ENCODE data around the gene MAP7.

MAP7 gene

DNA sequence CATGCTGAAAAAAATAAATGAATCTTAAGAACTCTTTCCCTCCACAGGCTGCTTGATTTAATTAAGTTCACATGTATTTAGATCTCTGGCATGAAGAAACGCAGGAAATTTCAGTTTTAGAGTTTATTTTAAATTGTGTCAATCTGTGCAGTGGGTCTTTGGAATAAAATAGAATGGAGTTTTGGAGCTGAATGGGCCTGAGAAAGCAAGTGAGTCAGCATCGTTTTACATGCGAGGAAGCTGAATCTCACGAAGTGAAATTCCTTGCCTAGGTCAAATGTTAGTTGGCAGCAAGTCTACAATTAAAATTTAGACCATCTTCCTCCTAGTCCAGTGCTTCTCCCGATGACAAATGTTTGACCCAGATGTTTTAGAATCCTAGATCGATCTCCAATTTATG, 22.4 kb downstream of the MAP7 start:
- H3K4me3 ChIP-seq (ENCODE audit: low read depth, low read length), result no peak overlapping the region
- no peaks in the 10 kb centered on the region for H3K36me3 ChIP-seq (replicated peaks)
- in situ Hi-C loops (cut with HindIII; ENCODE audit: low pct_ligation_motif_present, low sequenced_read_pairs), result no loop called here
- H3K27me3 ChIP-seq (replicated peaks), result no peaks in the 10 kb centered on the region
- TF ChIP-seq CTCF (IDR thresholded peaks at IDR 0.05; ENCODE audit: low read depth, low read length, missing control alignments), result no peak
- no peak overlapping the region for H3K27ac ChIP-seq
- no peak for DNase-seq

DNA sequence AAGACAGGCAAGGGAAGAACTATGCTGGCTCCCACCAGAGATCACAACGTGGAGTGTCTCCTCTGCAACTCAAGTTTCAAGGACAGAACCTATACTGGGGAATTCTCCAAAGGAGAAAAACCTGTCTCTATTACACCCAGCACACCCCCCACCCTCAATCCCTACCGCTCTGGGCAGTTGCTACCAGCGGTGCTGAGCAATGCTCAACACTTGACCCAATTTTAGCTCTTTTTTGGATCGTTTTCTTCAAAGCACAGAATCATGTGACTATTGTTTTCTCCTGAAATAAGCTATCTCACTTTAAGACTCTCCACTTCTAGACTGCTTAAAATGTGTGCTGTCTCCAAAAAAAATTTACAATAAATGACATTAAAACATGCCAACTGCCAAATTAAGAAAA, 23.3 kb downstream of the MAP7 start:
- Histone ChIP-seq H3K4me3 (ENCODE audit: low read depth, low read length) (no peak overlapping the region), H3K27ac (no peak overlapping the region), H3K36me3 (replicated peaks) (no peaks in the 10 kb centered on the region), H3K27me3 (replicated peaks) (no peaks in the 10 kb centered on the region)
- in situ Hi-C loops (cut with HindIII; ENCODE audit: low pct_ligation_motif_present, low sequenced_read_pairs), result no loop called here
- no peak for TF ChIP-seq CTCF (IDR thresholded peaks at IDR 0.05; ENCODE audit: low read depth, low read length, missing control alignments)
- DNase-seq, result no peak

DNA sequence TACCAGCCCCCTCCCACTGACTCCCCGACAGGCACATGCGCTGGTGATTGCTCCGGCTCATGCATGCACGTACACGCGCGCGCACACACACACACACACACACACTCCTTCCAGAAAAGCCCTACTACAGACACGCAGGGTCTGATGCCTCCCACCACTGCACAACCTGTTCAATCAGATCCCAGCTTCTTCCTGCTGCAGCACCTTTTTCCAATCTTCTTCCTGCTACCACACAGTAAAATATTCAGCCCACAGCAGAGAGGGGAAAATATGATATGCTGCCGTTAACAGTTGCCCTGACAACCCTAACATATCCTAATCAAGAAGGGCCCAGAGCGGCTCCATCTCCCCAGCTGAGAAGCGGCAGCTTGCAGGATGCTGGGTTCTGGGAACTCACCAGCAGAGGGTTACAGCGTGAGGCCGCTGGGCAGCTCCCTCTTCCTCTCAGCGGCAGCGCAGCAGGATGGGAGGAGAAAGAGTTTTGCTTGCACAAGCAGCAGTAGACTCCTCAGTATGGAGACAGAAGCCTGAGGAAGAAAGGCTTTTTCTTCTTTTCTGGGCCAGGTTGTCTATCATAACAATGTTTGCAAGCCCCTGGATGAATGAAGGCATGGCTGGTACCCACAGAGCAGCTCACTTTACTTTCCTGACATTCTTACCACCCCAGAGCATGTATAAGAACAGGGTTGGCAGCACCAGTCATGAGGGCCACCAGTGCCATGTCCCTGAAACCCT, 23.9 kb downstream of the MAP7 start:
- Histone ChIP-seq H3K27ac (no peak overlapping the region), H3K36me3 (replicated peaks) (no peaks in the 10 kb centered on the region), H3K4me3 (ENCODE audit: low read depth, low read length) (no peak overlapping the region), H3K27me3 (replicated peaks) (no peaks in the 10 kb centered on the region)
- in situ Hi-C loops (cut with HindIII; ENCODE audit: low pct_ligation_motif_present, low sequenced_read_pairs), result no loop called here
- DNase-seq, result peak; percentile 42
- peak; percentile 74 for TF ChIP-seq CTCF (IDR thresholded peaks at IDR 0.05; ENCODE audit: low read depth, low read length, missing control alignments)

DNA sequence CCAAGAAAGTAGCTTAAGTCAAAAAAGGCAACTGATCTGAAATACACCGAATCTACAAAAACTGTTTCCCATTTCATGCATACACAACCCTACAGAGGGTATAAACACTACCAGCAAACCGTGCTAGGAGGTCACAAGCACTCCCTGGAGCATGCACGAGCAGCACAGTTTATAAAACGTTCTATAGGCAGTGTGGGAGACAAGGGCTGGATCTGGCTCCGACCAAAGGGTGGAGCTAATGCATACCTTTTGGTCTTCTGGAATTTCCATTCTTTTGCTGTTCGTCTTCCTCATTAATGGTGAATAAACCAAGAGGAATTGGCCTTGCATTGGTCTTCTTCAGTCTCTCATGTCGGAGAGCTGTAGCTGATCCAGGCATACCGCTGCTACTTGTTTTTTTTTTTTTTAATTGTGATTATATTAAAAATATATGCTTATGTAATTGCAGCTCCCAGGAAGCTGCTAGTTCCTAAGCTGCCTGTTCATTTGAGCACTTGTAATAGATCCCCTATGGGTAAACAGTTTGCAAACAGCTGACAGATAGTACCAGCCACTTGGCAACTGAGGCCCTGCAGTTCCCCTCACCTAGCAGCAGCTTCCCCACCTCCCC, 24.5 kb downstream of the MAP7 start:
- no peak for DNase-seq
- Histone ChIP-seq H3K27me3 (replicated peaks) (no peaks in the 10 kb centered on the region), H3K36me3 (replicated peaks) (no peaks in the 10 kb centered on the region), H3K4me3 (ENCODE audit: low read depth, low read length) (no peak overlapping the region), H3K27ac (no peak overlapping the region)
- TF ChIP-seq CTCF (IDR thresholded peaks at IDR 0.05; ENCODE audit: low read depth, low read length, missing control alignments), result no peak
- in situ Hi-C loops (cut with HindIII; ENCODE audit: low pct_ligation_motif_present, low sequenced_read_pairs), result no loop called here

GRCh38 chr6:136524936-136525413, 25.2 kb downstream of the MAP7 start:
- Histone ChIP-seq H3K27me3 (replicated peaks) (no peaks in the 10 kb centered on the region), H3K4me3 (ENCODE audit: low read depth, low read length) (no peak overlapping the region), H3K36me3 (replicated peaks) (no peaks in the 10 kb centered on the region), H3K27ac (no peak overlapping the region)
- no peak for TF ChIP-seq CTCF (IDR thresholded peaks at IDR 0.05; ENCODE audit: low read depth, low read length, missing control alignments)
- DNase-seq, result no peak
- in situ Hi-C loops (cut with HindIII; ENCODE audit: low pct_ligation_motif_present, low sequenced_read_pairs), result no loop called here

Data from brain microvascular endothelial cell (primary cell).